Measurements from ENCODE around the gene ANKRD13B. TPM values are rescaled to one million over a fixed set of nuclear protein-coding genes. Genes with fewer than 3 reads are reported as not detected.

Gene ANKRD13B
- total RNA-seq, 3 donors from 2014 or later, result 8.5 to 13.0 (median 9.2) TPM

DNA sequence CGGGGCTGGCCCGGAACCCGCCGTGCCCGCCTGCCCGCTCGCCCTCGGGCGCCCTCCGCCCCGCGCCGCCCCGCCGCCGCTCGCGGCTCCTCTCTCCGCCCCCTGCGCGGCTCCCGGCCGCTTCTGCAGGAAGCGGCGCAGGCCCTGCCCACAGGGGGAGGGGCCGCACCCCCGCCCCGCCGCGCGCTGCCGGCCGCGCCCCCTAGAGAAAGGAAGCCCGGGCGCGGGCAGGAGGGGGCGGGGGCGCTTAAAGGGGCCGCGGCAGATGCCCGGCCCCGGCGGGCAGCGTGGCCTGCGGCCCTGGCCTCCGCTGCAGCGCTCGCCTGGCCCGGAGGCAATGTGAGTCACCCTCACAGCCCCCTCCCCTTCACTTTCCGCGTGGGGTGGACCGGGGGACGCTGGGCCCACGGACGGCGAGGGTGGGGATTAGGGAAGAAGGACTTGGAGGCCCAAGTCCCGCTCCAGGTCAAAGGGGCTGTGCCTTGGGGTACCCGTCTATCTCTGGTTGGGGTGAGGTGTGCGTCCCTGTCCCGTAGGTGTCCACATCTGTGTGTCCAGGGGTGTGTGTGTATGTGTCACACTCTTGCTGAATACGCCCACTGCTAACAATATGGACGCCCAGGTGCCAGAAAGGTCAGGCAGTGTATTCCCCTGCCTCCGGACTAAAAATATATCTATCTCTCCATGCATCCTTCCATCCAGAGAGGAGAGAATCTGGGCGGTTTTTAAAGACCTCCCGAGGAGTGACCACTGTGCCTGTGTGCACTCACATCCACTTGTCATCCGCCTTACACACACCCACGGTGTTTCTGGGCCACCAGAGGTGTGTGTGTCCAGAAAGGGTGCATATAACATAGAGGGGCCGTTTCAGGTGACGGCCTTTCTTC lies 3.2 kb upstream of the ANKRD13B start, which contains the start of gene GIT1:
TSS of gene GIT1 (minus strand) at position 125 of the 887 bp plus-strand sequence. CDS start 270 bp downstream, outside the sequence.
- no peaks in the 10 kb centered on the region for H3K27me3 ChIP-seq
- H3K36me3 ChIP-seq, result no peaks in the 10 kb centered on the region
- TF ChIP-seq POLR2A (IDR thresholded peaks at IDR 0.05) (no peak), POLR2AphosphoS5 (IDR thresholded peaks at IDR 0.05) (peak in 2 of 3 donors; percentile 13 to 34)
- no peaks in the 10 kb centered on the region for H3K9me3 ChIP-seq
- peaks cover 7 to 36% of the 10 kb centered on the region in 2 donors for H3K4me1 ChIP-seq
- peak in 1 of 2 donors; percentile 79 for DNase-seq (ENCODE audit: low spot score in 2 of 2)
- H3K4me3 ChIP-seq, result peak within 1 kb of the TSS; percentile 68 to 94 (median 78)
- intact Hi-C loops (cut with DNase I; ENCODE audit: low total_unique reads), result no loop called here
- peak within 1 kb of the TSS; percentile 76 to 78 for H3K27ac ChIP-seq

DNA sequence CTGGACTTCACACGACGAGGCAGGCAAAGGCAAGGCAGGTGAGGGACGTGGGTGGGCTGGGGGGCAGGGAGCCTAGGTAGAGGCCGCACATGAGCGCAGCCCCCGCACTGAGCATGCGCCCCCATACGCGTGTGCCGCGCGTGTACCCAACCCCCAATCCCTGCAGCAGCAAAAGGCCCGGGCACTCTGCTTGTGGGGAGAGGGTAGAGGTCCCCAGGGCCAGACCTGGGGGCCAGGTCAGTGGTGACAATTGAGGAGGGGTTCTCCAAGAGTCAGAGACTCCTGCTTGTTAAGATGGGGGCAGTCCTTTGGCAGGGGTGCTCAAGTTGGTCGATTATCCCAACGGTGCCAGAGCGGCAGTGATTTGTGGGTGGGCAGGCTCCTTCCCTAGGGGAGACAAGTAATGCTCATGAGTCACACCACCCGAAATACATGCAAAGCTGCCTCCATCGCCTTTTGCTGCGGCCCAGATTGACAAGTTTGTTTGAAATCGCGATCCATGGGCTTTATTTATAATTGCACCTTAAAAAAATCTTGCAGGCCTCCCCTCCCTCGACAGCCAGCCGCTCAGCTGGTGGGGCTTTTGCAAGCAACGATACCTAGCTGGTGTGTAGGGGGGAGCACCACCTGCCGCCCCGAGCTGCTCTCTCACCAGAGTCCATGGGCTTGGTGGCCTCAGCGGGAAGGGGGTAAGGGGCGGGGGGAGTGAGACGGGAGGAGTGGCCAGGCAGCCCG lies 2.4 kb upstream of the ANKRD13B start:
- no peaks in the 10 kb centered on the region for H3K9me3 ChIP-seq
- intact Hi-C loops (cut with DNase I; ENCODE audit: low total_unique reads), result no loop called here
- H3K36me3 ChIP-seq, result no peaks in the 10 kb centered on the region
- peak overlapping the region; percentile 43 to 94 (median 78) for H3K4me3 ChIP-seq
- TF ChIP-seq POLR2AphosphoS5 (IDR thresholded peaks at IDR 0.05), result no peak
- no peak for TF ChIP-seq CTCF (IDR thresholded peaks at IDR 0.05)
- no peak for TF ChIP-seq POLR2A (IDR thresholded peaks at IDR 0.05)
- H3K4me1 ChIP-seq, result peaks cover 7 to 36% of the 10 kb centered on the region in 2 donors
- H3K27me3 ChIP-seq, result no peaks in the 10 kb centered on the region
- no peak for DNase-seq (ENCODE audit: low spot score in 2 of 2)
- peak overlapping the region; percentile 76 to 78 for H3K27ac ChIP-seq

DNA sequence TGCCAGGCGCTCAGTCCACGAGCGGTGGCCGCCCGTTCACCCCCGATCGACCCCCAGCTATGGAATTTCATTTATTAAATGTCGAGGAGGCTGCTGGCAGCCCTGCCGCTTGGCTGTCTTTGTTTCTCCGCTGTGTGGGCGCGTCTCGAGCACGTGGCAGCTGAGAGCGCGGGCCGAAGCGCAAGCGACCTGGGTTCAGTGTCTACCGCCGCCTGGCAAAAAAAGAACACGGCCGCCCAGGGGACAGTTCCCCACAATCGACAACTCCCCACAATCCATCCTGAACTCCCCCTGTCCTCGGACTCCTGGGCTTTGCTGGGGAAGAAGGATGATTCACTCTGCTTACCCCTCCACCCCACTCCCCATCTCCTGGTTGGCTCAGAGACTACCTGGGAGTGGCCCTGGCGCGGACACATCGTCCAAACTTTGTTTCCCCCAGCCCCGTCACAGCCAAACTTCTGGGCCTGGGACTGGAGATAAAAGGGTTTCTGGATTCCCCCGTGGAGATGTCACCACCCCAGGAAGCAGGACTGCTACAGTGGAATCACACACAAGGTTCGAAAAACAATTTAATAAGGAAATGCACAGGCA lies 1.7 kb upstream of the ANKRD13B start:
- H3K36me3 ChIP-seq, result no peaks in the 10 kb centered on the region
- DNase-seq (ENCODE audit: low spot score in 2 of 2), result no peak
- peaks cover 7 to 36% of the 10 kb centered on the region in 2 donors for H3K4me1 ChIP-seq
- H3K9me3 ChIP-seq, result no peaks in the 10 kb centered on the region
- H3K27me3 ChIP-seq, result no peaks in the 10 kb centered on the region
- H3K4me3 ChIP-seq, result peak overlapping the region; percentile 23 to 94 (median 78)
- no peak for TF ChIP-seq CTCF (IDR thresholded peaks at IDR 0.05)
- no peak for TF ChIP-seq POLR2AphosphoS5 (IDR thresholded peaks at IDR 0.05)
- no peak for TF ChIP-seq POLR2A (IDR thresholded peaks at IDR 0.05)
- intact Hi-C loops (cut with DNase I; ENCODE audit: low total_unique reads), result no loop called here
- peak overlapping the region; percentile 76 to 78 for H3K27ac ChIP-seq

GRCh38 chr17:29591737-29592608 lies 959 bp upstream of the ANKRD13B start:
- peak overlapping the region; percentile 23 to 94 (median 78) for H3K4me3 ChIP-seq
- no peaks in the 10 kb centered on the region for H3K27me3 ChIP-seq
- peaks cover 7 to 36% of the 10 kb centered on the region in 2 donors for H3K4me1 ChIP-seq
- TF ChIP-seq POLR2A (IDR thresholded peaks at IDR 0.05), result no peak
- peak; percentile 62 to 89 (median 88) for TF ChIP-seq CTCF (IDR thresholded peaks at IDR 0.05)
- peak in 1 of 3 donors; percentile 22 for TF ChIP-seq POLR2AphosphoS5 (IDR thresholded peaks at IDR 0.05)
- intact Hi-C loops (cut with DNase I; ENCODE audit: low total_unique reads), result no loop called here
- peak overlapping the region; percentile 76 to 78 for H3K27ac ChIP-seq
- no peaks in the 10 kb centered on the region for H3K36me3 ChIP-seq
- H3K9me3 ChIP-seq, result no peaks in the 10 kb centered on the region
- peak; percentile 75 to 86 for DNase-seq (ENCODE audit: low spot score in 2 of 2)

Measured in breast epithelium (tissue), 4 donors.